Brain pericyte (primary cell): ENCODE data around the gene DRD3.

Experiments
- DNase-seq: peaks from one replicate; pipeline ENCODE4 v3.0.0-alpha.2; 2012; ENCODE audit warnings: low read depth, low spot score

The DRD3 gene

DNA sequence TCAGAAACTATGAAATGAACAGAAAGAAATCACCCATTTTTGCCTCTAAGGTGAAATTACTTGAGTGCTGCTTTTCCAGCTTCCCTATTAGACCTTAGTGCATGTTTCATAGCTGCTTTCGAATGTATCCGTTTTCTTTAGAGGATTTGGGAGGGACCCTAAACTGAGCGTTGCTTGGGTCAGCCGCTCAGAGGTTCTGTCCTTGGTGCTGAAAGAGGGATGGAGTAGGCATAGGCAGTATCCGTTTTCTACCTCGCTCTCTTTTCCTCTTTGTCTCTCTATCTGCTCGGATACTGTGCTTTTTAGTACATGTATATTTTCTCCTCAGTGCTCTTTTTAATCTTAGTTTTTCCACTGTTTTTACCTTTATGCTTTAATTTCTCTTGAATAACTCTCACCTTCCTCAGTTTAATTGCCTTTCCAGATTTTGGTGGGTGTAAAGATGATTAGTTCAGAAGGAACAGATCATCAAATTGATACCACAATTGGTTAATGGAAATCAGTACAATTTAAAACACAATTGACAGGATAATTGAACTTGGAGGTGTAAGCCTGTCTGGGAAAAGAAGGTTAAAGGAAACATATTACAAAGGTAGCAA lies at the start of gene DRD3:
TSS of gene DRD3 (minus strand) at position 283 of the 599 bp plus-strand sequence. CDS start 7,060 bp downstream, outside the sequence.
- DNase-seq = no peak

DNA sequence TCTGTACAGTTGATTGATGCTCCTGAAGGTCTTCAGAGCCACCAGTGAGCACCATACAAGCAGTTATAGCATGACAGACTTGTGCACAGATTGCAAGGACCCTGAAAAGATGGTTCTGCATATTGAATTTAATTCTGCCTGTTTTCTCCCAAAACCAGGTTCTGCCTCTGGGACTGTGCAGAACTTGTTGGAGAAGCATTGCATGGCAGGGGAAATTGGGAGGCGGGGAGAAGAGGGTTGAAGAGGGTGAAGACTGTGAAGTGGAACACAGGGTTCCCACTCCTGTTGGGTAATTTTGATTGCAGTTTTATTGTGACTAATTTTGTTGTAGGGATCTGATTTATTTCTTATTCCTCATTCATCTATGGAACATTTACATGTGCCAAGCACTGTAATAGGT lies 48.2 kb upstream of the DRD3 start:
- no peak for DNase-seq

DNA sequence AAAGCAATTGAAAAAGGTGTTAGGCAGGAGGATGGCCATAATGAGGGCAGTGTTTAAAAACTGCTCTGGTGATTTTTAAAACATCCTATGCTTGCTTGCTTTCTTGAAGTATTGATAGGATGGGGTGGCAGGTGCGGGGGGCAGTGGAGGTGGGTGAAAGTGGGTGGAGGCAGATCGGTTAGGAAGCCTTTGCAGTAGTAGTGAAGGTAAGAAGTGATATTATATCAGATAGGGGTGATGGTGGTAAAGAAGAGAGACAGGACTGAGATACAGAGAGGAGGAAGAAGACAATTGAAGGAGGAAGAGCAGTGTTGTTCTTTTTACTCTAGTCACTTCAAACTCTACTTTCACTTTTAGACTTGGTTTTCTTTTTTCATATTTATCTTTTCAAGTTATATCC lies 47.5 kb upstream of the DRD3 start:
- DNase-seq = no peak

DNA sequence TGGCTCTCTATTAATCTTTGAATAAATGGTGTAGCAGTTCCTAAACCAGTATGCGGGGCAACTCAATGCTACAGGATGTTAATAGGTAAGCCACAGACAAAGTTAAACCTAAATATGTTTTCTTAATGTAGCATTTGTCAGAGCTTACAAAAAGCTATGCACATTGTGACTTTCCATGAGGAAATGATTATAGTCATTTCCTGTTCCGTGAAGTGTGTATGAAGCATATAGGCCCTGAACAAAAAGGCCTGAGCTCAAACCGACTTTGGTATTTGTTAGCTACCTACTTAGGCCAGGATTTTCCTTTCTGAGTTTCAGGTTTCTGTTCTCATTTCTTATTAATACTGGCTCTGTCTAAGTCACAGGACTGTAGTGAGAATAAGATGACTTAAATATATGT lies 44.3 kb upstream of the DRD3 start:
- DNase-seq = no peak

DNA sequence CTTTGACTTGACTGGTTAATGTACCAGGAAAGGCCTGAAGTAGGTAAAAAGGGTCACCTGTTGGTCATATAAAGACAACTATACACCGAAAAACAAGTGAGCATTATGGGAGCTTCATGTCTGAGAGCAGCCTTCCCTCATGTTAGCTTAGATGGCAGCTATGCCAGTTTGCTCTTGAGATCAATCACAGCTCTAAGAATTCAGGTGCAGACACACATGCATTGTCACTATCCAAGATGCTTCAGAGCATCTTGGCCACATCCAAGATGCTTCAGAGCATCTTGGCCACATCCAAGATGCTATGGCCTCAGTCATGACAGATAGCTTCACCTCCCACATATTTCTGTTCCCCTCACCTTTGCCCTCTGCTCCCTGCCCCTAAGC lies 43.0 kb upstream of the DRD3 start:
- no peak for DNase-seq

DNA sequence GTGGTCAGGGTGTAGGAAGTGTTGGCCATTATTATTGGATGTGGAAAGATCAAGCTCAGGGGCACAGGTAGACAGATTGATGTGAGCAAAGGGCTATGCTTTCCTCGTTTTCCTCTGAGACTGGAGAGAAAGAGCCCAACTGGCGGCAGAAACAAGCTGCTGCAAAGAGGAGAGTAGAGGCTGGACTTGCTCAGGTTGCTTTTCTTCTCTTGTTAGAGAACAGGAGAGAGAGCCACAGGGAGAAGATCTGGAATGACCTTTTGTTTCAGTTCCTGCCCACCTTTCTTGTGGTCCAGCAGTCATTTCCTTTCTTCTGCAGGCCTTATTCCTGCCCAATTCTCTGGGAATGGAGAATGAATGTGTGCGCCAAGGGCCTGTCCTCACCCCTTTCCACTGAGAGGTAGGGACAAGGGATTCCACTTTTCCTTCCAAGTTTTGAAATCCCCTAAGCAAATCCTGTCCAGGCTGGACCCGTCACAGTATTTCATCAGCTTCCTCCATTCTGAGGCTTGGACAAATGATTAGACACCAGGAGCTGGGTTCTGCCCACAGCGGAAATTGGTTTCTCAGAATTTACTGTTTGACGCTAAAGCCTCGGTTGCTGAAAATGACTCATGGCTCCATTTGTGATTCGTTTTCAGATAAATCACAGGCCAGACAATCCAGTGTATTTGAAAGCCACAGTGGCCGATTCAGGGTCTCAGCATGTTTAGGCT lies 42.5 kb upstream of the DRD3 start:
- DNase-seq = no peak

DNA sequence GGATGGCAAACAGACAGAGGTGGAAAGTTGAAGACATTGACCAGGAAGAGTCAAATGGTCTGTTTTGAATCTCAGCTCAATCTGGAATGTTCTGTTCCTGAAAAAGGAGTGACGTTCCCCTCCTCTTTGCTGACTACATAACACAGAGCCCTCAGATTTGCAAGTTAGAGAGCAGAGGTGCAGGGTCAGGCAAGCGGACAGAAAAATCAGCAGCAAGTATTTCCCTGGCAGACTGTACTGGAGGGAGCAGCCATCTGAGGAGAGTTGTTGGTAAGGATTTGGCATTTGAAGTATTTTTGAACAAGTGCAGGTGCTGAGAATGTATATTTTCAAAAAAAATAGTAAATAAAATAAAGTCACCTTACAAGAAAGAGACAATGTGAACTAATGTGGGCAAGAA lies 40.9 kb upstream of the DRD3 start:
- no peak for DNase-seq

DNA sequence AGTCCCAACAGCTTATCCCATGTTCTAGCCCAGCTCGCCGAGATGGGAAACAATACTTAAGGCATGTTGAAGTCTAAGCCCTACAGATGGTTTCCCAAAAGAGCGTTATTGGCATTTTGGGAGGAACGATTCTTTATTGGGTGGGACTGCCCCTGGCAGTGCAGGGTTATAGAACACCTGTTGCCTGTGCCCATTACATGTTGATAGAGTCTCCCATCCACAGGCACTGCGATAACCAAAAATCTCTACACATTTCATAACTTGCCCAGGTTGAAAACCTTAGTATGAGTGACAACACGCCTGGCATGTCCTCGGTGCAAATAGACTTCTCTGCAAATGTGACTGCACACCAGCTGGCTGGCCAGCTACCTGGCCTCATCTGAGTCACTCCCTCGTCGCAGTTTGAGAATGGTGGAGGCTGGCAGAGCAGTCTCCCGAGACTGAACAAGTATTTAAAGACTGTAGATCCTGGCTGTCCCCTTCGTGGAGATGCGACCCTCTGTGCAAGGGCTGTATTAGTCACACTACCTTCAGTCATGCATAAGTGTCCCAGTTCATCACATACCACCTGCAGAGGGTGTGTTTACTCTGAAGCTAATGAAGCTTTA lies 39.8 kb upstream of the DRD3 start:
- no peak for DNase-seq

DNA sequence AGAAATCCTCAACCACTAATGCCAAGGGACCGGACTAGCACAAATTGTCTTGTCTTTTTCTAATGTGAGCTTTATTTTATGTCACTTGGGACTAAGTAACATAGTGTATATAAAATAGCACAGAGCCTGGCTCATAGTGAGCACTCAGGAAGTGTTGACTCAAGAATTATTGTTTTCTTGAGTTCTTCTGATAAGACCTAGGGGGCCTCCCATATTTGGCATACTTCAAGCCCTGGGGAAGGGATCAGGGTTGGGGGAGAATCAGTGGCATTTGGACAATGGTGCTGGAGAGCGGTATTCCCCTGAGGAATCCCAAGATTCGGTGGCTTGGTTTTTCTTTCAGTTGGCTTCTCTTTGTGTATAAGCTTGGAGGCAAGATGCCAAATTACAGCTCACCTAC lies 39.2 kb upstream of the DRD3 start:
- no peak for DNase-seq

DNA sequence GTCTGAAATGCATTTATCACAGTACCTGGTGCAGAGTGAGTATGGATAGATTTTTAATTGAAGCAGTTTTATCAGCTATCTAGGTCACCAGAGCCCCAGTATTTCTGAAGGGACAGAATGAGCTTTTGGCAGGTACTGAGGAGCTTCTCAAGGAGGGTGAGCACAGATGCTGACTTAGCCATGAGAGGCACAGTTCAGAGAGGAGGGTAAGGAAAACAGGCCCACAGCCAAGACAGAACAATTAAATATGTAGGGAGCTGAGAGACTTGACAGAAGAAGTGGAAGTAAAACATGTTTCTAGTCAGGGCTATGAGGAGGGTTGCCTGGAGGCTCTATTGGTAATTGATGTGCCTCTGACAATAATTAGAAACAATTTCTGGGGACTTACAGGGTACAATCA lies 38.4 kb upstream of the DRD3 start:
- no peak for DNase-seq

DNA sequence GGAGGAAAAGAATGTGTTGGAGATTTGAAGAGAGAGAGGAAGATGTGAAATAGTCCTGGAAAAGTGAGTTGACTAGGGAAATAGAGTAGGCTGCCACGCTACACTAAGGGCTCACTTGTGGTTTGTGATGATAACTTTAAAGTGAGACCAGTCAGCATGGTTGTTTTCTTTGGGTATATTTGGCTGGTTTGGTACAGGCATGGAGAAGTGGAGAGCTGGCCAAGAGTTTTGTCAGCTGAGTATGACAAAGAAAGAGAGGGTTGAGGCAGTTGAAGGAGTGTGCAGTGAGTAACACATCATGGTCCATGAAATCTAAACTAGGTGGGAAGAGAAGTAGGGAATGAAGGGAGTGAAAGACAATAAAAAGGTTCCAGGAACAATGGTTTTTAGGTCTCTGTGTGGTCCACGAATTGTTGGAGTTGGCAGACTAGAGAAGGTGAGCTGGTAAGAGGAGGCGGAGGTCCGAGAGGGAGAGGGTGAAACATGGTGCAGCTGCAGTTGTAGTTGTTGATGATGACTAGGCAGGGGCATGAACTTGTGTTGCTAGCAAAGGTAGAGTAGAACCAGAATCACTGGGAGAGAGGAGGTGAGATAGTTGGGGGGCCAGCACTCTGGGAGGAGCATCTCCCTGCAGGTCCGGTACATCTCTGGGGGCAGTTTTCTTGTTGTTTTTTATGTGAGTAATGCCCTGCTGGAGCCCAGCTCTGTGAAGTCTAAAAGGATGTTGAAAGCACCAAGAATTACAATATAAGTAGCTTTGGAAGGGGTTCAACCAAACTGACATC lies 37.5 kb upstream of the DRD3 start:
- DNase-seq = peak; percentile 47

DNA sequence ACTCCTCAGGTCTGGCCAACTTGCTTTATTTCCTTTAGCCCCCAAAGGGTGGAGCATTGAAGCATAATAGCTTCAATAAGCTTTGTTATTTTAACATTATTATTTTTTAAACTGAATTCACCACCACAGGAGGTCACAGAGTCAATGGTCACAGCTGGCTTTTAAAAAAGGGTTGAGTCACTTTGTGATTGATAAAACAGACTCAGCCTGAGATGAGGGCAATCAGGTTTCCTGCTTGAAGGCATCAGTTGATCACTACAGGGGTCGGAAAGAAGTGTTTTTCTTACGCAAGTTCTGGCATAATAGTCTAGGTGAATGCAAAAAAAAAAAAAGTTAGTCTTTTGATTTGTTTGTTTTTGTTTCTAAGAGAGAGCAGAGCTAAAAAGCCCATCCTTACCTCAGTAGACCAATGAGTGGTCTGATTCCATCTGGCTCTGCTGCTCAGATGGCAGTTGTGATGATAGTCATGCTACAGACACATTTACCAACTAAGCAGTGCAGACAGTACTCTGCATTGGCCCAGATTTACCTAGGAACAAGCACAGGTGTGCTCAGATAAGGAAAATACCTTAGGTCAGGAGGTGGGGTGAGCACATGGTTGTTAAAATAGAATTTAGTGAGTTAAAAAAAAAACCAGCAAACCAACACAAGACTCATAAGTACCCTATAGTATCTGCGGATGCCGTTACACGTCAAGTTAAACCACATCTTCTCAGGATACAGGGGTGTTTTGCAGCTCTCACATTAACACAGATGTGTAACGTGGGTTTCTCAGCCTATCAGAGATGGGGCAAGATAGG lies 35.9 kb upstream of the DRD3 start:
- peak; percentile 88 for DNase-seq

DNA sequence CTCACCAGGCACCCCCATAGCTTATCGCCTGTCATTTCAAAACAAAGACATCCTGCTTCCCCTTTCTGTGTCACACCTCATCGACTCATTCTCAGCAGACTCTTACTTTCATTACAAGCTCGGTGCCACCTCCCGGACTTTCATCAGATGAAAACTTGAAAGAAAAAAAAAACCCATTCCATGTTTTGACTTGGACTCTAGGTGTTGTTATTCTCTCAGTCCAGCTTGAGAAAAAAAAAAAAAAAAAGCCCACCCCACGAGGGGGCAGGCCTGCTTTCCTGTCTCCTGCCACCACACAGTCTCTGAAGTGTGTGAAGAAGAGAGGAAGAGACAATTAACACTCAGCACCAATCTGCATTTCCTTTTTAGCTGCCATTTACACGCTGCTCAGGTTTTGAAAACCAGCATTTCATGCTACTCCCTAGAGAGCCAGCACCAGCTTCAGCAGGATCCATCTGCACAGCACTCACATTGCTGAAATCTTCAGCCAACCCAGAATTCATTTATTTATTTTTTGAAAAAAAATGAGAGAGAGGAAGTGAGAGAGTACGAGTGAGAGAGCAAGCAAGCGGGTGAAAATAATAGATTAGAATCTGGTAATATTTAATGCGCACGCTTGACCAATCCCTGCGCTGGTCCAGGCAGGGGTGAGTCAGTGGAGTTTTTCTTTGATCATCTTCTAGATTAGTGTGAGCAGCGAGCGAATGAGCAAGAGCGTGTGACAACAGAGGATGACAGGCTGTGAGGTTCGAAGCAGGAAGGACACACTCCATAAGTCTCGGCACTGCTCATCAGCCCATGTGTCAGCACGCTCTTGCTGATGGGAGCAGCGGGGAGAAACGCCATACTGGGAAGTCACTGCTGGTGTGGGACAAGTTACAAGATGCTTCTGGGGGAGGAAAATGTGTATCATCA lies 35.0 kb upstream of the DRD3 start:
- peak; percentile 87 for DNase-seq

DNA sequence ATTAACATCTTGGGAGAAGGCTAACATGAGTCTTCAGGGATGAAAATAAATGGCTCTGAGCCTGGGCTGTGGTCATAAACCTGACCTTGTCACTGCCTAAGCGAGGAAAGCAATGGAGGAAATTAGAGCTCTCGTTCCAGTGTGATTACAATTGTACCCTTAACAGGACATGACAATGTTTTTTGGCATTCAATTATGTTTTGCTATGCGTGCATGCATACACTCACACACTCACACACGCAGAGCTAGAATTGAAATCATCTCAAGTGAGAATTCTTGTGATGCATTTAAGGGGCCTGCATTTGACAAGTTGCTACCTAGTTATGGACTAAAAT lies 34.4 kb upstream of the DRD3 start:
- no peak for DNase-seq

DNA sequence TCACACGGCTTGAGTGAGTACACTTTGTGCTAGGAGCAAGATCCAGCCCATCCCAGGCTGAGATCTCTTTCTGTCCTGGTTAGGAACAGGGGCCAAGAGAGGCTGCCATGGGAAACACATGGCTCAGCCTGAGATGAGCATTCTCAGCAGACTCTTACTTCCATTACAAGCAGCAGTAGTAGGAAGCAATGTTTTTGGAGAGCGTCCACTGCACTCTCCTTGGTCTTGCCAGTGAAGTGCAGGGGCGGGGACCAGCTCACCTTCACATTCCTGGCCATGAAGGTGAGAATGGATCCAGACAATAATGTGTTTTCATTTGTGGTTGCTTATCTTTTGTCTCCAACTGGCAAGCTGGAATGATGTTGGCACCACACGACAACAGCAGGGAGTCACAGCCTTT lies 33.8 kb upstream of the DRD3 start:
- DNase-seq = no peak

DNA sequence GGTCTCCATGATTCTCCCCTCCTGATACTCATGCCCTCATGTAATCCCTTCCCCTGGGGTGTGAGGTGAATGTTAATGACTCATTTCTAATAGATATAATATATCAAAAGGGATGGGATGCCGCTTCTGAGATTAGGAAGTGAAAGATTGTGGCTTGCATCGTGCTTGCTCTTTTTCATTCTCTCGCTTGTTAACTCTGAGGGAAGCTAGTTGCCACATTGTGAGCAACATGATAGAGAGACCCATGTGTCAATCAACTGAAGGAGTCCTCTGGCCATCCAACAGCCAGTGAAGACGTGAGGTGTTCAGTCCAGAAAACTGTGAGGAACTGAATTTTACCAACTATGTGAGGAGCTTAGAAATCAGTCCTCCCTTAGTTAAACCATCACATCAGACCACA lies 28.9 kb upstream of the DRD3 start:
- DNase-seq = no peak

DNA sequence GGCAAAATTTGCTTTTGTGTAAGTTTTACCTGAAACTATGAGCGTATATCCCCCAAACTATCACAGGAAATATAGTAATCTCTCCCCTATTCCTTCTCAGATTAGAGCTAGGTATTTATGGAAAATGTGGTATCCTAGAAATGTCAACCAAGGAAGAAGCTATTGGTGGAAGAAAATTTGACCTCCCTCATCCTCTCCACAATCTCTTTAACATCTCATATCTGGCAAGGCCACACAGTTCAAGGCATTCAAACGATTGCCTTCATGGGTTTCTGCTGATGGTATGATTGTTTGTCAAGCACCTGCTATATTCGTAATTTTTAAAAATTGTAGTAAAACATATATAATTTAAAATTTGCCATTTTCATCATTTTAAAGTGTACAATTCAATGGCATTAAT lies 27.5 kb upstream of the DRD3 start:
- no peak for DNase-seq

DNA sequence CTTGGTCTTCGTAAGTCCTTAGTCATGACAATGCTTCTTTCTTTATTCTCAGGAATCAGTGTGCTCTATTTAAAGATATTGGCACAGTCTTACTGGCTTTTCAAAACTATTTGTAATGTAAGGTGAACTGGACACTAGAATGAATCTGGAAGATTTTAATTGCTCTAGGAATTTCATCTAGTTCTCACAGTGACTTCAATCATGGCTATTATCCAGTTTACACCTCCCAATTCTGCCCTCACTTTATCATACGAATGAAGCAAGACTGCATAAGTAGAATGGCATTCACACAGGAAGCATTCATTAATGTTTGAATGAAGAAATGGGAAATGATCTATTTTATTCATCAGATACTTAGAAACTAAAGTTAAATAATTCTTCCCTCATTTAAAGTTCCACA lies 26.7 kb upstream of the DRD3 start:
- no peak for DNase-seq

DNA sequence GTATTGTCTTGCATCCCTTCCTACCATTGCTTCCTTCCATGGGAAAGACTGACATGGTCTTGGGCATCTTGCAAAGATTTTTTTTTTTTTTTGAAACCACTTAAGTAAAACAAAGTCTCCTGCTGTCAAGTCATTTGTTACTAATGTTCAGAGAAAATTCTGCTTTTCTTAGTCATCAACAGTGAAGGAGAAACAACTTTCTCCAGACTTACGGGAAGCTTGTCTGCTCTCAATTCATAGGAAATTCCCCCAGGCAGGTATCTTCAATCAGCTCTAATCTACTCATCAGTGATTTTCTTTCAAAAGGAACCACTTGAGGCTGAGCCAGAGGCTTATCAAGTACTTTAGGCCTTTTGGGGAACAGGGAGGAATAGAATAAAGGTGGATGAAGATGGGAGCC lies 15.9 kb upstream of the DRD3 start:
- DNase-seq = no peak

DNA sequence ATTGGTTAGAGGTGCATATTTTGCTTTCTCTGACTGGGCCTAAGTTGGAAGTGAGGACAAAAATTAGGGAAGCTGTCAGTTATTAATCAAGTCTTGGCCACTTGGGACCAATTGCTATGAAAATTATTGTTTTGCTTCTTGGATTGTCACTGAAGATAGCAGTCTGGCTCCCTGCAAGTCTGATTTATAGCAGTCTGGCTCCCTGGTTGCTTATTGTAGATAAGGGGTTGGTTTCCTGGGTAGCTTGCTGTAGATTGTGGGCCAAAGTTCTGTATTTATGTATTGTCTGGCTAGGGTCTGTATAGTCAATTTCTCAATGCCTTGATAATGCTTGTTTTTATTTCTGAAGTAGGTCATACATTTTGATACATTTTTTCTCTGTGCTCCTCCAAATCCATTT lies 13.3 kb upstream of the DRD3 start:
- DNase-seq = no peak

DNA sequence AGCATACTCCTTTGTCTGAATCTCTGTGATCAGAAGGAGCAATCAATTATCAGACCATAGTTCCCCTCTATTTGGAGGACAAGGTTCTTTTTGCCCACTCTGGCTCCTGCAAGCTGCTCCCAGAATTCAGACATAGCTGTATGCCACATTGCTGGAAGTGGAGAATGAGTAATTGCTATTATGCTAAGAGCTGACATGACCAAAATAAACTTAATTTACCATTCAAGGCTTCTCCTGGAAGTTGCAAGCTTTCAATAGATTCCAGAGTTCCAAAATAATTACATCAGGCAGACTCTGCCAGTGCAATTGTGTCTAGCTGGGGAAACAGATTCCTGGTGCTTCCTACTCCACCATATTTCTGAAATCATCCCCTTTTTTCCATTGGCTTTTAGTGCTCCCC lies 7.6 kb upstream of the DRD3 start:
- DNase-seq = no peak
